Measurements from ENCODE around the gene TRIM2. TPM values are rescaled to one million over a fixed set of nuclear protein-coding genes. Genes with fewer than 3 reads are reported as not detected.

The TRIM2 gene
- total and polyA plus RNA-seq, 2 of the 8 experiments (the other 6 are each of a cell fraction or from before 2014, with no cell fraction given) = 34.0 to 59.8 TPM

DNA sequence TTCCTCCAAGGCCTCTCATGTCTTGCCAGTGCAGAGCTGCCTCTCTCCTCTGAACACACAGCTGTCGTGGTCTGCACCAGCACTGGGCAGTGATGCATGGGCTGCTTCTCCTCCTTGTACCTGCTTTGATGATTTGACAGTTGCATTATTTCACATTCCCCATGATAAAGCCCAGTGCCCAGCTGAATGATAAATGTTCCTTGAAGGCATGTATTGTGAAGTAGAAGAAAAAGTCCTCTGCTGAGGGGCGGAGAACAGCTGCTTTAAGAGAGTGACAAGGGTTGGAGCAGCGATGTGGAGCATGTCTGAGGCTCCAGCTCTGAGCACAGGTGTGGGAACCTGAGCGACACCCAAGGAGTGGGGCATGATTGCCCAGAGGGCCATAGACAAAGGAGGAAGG lies 21.1 kb upstream of the TRIM2 start (continued):
- TF ChIP-seq JUND (IDR thresholded peaks at IDR 0.05; ENCODE audit: low read length) = no peak
- no peak for TF ChIP-seq SUZ12 (IDR thresholded peaks at IDR 0.05; ENCODE audit: low read length)
- no peak for TF ChIP-seq TBP (IDR thresholded peaks at IDR 0.05; ENCODE audit: low read depth, low read length)
- no peak for TF ChIP-seq CEBPB (IDR thresholded peaks at IDR 0.05; ENCODE audit: low read depth, low read length)
- TF ChIP-seq POLR2A (IDR thresholded peaks at IDR 0.05; ENCODE audit: control extremely low read depth in 1 of 2, low read depth in 2 of 2, low read length in 2 of 2) = no peak
- TF ChIP-seq, protein P1, sequence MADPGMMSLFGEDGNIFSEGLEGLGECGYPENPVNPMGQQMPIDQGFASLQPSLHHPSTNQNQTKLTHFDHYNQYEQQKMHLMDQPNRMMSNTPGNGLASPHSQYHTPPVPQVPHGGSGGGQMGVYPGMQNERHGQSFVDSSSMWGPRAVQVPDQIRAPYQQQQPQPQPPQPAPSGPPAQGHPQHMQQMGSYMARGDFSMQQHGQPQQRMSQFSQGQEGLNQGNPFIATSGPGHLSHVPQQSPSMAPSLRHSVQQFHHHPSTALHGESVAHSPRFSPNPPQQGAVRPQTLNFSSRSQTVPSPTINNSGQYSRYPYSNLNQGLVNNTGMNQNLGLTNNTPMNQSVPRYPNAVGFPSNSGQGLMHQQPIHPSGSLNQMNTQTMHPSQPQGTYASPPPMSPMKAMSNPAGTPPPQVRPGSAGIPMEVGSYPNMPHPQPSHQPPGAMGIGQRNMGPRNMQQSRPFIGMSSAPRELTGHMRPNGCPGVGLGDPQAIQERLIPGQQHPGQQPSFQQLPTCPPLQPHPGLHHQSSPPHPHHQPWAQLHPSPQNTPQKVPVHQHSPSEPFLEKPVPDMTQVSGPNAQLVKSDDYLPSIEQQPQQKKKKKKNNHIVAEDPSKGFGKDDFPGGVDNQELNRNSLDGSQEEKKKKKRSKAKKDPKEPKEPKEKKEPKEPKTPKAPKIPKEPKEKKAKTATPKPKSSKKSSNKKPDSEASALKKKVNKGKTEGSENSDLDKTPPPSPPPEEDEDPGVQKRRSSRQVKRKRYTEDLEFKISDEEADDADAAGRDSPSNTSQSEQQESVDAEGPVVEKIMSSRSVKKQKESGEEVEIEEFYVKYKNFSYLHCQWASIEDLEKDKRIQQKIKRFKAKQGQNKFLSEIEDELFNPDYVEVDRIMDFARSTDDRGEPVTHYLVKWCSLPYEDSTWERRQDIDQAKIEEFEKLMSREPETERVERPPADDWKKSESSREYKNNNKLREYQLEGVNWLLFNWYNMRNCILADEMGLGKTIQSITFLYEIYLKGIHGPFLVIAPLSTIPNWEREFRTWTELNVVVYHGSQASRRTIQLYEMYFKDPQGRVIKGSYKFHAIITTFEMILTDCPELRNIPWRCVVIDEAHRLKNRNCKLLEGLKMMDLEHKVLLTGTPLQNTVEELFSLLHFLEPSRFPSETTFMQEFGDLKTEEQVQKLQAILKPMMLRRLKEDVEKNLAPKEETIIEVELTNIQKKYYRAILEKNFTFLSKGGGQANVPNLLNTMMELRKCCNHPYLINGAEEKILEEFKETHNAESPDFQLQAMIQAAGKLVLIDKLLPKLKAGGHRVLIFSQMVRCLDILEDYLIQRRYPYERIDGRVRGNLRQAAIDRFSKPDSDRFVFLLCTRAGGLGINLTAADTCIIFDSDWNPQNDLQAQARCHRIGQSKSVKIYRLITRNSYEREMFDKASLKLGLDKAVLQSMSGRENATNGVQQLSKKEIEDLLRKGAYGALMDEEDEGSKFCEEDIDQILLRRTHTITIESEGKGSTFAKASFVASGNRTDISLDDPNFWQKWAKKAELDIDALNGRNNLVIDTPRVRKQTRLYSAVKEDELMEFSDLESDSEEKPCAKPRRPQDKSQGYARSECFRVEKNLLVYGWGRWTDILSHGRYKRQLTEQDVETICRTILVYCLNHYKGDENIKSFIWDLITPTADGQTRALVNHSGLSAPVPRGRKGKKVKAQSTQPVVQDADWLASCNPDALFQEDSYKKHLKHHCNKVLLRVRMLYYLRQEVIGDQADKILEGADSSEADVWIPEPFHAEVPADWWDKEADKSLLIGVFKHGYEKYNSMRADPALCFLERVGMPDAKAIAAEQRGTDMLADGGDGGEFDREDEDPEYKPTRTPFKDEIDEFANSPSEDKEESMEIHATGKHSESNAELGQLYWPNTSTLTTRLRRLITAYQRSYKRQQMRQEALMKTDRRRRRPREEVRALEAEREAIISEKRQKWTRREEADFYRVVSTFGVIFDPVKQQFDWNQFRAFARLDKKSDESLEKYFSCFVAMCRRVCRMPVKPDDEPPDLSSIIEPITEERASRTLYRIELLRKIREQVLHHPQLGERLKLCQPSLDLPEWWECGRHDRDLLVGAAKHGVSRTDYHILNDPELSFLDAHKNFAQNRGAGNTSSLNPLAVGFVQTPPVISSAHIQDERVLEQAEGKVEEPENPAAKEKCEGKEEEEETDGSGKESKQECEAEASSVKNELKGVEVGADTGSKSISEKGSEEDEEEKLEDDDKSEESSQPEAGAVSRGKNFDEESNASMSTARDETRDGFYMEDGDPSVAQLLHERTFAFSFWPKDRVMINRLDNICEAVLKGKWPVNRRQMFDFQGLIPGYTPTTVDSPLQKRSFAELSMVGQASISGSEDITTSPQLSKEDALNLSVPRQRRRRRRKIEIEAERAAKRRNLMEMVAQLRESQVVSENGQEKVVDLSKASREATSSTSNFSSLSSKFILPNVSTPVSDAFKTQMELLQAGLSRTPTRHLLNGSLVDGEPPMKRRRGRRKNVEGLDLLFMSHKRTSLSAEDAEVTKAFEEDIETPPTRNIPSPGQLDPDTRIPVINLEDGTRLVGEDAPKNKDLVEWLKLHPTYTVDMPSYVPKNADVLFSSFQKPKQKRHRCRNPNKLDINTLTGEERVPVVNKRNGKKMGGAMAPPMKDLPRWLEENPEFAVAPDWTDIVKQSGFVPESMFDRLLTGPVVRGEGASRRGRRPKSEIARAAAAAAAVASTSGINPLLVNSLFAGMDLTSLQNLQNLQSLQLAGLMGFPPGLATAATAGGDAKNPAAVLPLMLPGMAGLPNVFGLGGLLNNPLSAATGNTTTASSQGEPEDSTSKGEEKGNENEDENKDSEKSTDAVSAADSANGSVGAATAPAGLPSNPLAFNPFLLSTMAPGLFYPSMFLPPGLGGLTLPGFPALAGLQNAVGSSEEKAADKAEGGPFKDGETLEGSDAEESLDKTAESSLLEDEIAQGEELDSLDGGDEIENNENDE (IDR thresholded peaks at IDR 0.05; ENCODE audit: insufficient replicate concordance, low read length) = no peak
- no peak for TF ChIP-seq RBBP5 (IDR thresholded peaks at IDR 0.05; ENCODE audit: borderline replicate concordance, low read depth, low read length)
